Measurements from ENCODE around the gene TNFRSF6B.

The TNFRSF6B gene

DNA sequence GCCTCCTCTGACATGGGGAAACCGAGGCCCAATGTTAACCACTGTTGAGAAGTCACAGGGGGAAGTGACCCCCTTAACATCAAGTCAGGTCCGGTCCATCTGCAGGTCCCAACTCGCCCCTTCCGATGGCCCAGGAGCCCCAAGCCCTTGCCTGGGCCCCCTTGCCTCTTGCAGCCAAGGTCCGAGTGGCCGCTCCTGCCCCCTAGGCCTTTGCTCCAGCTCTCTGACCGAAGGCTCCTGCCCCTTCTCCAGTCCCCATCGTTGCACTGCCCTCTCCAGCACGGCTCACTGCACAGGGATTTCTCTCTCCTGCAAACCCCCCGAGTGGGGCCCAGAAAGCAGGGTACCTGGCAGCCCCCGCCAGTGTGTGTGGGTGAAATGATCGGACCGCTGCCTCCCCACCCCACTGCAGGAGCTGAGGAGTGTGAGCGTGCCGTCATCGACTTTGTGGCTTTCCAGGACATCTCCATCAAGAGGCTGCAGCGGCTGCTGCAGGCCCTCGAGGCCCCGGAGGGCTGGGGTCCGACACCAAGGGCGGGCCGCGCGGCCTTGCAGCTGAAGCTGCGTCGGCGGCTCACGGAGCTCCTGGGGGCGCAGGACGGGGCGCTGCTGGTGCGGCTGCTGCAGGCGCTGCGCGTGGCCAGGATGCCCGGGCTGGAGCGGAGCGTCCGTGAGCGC, 1.6 kb downstream of the TNFRSF6B start:
- DNase-seq = peak; percentile 38

DNA sequence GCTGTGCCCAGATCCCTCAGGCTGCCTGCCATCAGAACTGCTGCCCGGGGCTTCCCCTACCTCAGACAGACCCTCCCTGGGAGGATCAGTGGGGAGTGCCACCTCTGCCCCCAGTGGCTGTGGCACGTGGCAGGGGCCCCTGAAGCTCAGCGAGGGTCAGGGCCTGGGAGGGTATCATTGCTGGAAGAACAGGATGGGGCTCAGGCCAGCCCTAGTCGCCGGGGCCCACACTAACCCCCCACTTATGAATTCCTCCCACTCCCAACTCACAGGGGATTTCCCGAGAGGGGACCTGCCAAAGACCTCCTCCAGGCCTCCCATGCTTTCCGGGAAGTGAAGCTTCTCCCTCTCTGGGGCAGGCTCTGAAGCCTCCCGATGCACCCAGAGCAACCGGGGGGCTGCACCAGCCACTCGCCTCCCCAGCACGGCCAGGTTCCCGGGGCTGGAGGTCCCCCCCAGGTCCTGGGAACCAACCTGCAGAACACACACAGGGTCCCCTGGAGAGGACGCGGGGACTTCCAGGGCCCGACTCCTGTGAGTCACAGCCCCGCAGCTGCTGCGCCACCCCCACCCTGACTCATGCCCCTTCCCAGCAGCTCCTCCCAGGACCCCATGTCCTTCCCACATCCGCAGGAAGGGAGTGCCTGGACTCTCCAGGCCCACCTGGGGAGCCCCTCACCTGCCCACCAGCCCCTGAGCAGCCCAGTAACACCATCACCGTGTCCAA, 2.5 kb downstream of the TNFRSF6B start:
- peak; percentile 64 for DNase-seq

DNA sequence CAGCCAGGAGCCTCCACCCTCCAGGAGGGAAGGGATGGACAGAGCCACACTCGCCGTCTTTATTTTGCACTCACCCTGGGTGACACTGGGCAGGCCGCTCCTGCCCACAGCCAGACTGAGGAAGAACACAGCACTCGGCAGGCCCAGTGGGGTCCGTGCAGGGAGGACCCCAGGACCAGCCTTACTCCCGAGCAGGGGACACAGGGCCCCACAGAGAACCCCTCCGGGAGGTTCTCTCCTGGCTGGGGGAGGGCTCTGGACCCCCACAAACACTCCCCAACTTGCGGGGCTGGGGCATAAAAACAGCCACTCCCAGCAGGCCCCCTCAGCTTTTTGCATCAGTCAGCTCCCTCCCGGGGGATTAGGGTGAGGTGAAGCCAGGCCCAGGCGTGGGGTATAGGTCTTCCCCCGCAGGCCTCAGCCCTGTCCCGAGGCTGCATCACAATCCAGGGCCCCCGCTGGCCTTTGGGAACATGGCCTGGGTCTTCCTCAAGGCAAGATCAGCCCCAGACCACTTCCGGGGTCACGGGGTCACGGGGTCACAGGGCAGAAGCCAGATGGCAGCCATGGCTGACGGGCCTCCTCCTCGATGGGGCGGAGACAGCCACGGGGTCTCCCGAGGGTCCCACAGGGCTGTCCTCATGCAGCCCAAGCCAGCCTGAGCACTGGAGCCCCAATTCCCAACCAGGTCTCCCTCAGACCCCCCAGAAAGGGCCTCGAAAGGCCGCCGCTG, 3.2 kb downstream of the TNFRSF6B start:
- peak; percentile 41 for DNase-seq

DNA sequence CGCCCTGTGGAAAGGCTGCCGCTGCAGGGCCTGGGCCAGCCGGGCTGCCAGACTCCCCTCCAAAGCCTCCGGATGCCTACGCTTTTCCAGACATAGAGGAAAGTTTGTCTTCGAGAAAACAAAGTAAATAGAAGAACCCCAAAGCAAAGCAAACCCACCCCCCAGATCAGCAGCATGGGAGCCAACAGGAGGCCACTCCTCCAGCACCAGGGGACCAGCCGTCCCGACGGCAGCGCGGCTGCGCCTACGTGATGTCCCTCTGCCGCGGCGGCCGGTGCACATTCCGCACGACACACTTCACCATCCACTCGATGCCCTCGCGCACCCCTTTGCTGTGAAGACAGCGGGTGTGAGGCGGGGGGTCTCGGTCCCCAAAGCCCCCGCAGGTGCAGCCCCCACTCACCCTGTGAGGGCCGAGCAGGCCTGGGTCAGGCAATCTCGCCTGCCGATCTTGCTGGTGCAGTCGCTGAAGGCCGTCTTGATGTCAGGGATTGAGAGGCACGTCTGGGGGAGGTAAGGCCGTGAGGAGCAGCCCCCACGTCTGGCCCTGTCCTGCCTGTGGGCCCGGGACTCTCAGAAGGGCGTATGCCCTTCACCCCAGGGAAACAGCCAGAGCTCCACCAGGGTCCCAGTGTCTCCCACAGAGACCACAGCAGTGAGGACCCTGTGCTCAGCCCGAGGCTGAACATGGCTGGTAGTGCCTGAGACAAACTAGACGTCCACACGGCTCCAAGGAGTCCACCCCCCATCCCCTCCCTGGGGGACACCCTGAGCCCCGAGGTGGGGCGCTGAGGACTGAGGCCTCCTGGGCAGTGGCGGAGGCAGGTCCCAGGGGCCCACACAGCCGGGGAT, 4.0 kb downstream of the TNFRSF6B start:
- DNase-seq = no peak

DNA sequence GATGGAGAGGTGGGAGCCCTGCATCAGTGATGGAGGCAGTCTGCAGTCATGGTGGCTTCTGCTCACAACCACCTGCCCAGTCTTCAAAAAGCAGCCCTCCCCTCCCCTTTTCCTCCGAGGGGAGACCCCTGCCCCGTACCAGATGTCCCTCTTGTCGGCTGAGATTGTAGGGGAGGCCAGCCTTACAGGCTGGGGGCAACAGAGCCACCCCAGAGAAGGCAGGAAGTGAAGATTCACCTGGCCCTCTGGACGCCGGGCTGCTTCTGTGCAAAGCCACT, 4.5 kb downstream of the TNFRSF6B start:
- no peak for DNase-seq

DNA sequence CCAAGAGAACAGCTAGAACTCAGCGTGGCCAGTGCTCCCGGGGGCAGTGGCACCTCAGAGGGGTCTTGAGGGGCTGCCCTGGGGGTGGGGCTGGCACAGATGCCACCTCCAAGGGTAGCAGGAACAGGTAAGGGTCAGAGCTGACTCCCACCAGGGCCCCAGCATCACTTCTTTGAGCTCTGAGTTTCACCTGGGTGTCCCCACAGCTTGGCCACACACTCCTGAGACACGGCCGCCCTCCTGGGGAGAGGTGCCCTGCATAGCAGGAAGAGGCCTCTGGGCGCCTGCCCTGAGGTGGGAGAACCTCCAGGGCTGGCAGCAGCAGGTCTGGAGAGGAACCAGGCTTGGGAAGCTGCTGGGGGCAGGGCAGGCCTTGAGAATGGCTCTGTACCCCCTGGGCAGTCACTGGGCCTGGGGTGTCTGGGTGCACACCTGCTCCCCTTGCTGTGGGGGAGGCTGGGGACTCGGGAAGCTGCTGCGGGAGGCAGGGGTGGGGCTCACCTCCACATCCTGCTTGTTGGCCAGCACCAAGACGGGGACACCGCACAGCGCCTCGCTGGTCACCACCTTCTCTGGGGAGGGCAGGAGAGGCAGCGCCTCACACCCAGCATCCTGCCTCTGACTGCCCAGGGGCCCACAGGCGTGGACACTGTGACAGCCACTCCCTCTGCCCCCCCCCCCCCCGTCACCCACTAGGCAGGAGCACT, 5.0 kb downstream of the TNFRSF6B start:
- DNase-seq = no peak

DNA sequence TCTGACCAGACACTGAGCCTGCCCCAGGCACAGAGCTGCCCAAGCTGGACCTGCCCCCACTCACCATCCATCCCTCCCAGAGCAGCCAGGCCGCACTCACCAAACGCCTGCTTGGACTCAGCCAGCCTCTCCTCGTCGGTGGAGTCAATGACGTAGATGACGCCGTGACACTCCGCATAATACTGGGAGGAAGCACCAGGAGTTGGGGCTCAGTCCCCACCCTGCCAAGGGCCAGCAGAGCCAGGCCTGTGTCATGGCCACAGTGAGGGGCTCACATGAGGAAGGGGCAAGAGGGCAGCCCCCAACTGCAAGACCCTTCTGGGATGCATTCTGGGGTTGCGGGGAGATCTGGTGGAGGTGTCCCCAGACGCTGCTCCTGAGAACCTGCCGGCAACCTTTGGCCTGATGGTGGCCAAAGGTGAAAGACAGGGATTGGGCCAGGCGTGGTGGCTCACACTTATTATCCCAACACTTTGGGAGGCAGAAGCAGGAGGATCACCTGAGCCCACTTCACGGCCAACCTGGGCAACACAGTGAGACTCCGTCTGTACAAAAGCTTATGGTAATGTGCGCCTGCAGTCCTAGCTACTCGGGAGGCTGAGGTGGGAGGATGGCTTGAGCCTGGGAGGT, 5.7 kb downstream of the TNFRSF6B start:
- DNase-seq = no peak

DNA sequence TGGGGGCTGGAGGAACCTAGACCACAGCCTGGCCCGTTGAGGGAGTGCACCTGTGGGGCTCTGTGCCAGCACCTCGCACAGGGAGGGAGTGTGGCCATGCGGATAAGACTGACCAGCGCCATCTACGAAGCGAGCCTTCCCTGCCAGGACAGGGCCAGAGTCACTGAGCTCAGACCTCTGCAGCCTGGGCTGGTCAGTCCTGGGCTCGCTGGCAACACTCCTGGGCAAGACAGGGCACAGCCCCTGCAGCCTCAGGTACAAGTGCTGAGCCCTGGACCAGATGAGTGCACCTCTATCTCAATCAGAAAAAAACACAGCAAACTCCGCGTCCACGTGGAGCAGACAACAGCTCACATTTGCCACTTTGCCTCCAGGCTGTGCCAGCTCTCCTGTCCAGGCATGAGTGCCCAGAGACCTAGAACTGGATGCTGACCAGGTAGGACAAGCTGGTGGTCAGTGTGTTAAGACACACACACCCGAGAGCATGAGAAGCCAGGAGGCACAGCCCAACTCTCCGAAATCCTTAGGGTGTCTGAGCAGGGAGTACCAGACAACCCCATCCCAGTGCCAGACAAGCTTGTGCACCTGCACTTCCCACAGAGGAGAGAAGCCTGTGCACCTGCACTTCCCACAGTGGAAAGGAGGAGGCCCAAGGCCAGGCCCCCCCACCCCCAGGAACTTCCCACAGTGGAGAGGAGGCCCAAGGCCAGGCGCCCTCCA, 6.5 kb downstream of the TNFRSF6B start:
- no peak for DNase-seq

DNA sequence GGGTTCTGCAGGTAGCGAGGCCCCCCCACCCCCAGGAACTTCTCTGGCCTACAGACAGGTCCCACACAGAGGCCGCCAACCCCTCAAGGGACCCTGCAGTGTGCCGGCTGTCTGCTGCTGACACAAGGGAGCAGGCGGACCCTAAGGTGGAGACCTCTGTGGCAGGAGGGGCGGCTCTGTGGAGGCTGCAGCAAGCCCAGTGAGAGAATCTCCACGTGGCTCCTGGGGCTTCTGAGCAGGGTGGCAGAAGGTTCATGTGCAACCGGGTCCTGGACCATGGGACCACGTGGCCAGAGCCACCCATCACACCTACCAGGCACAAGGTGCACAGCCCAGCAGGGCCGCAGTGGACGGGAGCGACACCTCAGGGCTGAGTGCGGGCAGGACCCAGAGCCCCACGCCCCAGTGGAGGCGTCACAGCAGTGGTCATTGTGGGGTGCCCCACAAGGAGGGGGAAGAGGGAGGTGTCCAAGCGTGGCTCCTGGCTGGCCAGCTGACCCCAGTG, 7.1 kb downstream of the TNFRSF6B start:
- DNase-seq = no peak

DNA sequence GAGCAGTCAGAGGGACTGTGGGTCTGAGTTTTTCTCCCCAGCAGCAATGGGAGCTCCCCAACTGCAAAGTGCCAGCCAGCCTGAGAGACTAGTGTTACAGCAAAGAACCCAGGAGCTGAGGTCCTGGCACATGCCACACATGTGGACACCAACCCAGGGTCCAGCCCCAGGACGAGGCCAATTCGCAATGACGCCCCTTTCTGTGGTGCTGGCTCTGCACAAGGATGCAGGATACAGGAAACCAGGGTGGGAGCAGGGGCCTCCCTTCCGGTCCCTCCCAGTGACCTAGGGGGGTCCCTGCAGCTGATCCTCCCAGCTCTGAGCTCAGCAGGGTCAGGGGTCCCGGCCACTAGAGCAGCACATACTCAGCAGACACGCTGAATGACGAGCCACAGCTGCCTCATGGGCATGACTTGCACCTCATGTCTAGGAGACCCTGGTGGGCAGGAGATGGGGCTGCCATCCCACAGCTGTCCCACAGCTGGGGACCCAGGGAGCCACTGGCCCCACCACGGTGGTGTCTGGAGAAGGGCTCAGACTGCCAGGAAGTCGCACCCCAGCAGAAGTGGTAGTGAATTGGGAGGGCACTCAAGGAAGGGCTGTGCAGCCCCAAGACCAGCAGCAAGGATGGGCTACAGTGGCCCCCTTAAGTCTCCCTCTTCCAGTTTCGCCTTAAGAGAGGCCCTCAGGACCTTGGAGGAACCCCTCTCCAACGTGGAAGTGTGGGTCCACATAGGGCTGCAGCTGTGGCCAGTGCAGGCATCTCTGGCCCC, 7.7 kb downstream of the TNFRSF6B start:
- DNase-seq = no peak

DNA sequence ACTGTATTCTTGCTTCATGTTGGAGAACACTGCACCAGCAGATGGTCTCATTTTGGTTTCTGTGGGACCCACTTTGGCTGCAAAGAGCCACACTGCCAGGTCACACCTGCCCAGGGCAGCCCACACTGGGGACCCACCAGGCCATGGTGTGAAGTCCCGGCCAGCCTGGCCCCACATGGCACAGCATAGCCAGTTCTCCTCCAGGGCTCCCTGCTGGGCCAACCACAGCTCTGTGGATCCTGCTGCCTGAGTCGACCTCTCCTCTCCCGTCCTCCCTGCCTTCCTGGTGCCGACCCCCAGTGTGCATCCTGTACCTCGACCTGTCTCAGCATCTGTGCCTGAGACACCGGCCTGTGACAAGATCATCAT, 8.3 kb downstream of the TNFRSF6B start:
- DNase-seq = no peak

DNA sequence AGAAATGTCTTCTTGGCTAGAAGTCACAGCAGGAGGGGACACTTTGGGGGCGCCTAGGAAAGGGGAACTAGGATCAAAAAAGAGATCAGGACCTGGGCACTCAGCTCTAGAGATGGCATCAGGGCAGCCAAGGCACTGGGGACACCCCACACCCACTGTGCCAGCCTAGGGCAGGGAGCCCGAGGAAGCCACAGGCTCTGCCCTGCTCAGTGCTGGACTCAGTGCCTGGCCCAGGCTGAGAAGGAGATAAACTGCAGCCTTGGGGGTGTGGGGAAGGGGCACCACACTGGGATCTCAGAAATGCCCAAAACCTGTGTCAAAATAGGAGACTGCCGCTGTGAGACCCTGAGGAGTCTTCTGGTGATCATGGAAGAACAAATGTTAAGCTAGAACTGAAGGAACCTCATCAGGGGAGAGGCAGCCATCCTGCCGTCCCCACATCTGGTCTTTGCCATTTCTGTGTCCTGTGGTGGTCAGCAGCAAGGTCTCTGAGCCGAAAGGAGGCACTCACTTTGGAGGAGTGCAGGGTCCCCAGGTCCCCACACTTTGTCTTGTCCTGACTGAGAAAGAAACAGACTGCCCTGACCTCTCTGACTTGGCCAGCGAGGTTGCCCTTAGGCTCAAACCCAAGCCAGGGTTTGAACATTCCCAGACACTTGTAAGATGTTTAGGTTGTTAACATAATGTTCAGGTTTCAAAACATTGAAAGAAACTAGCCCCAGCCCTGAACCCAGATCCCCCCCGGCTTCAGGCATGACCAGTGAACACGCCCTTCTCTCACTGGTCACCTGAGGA, 9.0 kb downstream of the TNFRSF6B start:
- DNase-seq = no peak

DNA sequence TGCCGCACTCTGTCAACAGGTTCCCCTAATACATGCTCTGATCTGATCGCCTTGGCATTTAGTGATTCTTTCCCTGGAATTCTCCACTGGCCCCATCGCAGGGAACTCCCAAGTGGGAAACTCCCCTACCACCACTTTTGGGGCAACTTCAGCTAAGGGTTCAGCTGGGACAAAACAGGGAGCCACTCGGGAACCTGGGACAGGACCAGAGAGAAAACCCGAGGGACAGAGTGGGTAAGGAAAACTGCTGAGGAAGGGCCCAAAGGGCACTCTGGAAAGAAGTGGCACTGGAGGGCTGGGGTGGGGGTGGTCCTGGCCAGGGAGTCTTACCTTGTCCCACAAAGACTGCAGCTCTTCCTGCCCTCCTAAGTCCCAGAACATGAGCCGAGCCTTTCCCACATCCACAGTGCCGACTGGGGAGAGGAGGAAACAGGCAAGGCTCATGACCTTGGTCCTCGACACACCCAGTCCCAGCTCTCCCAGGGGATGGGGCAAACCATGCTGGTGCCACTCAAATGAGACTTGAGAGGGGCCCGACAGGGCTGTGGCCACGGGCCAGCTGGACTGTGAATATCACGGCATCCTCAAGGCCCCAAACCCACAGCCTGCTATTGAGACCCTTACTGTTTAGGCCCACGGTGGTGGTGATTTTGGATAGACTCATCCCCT, 9.7 kb downstream of the TNFRSF6B start:
- no peak for DNase-seq

DNA sequence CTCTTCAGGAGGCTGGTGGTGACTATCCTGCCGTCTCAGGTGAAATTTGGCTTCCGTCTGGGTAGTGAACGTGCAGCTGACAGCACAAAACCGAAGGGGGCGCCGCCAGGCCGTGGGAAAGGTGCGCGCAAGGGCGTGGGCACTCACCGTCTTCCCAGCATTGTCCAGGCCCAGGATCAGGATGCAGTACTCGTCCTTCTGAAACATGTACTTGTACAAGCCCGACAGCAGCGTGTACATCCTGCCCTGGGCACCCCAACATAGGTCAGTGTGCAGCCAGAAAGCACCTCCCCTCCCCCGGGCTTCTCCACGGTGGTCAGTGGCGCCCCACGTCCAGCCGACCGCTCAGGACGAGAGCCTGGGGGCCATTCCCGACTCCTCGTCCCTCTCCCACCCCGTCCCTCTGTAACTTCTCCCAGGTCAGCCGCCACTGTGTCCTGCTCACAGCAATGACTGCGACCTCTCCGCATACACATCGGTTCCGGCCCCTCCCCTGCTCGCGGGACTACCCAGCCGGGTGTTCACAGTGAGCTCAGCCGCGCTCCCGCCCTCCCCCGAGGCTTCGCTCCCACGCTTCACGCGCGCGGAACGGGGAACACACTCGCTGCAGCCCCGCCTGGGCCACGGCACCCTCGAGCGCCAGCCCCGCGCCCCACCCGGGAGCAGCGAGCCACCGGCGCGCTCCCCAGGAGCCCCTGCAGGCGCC, 10.6 kb downstream of the TNFRSF6B start:
- peak; percentile 46 for DNase-seq

DNA sequence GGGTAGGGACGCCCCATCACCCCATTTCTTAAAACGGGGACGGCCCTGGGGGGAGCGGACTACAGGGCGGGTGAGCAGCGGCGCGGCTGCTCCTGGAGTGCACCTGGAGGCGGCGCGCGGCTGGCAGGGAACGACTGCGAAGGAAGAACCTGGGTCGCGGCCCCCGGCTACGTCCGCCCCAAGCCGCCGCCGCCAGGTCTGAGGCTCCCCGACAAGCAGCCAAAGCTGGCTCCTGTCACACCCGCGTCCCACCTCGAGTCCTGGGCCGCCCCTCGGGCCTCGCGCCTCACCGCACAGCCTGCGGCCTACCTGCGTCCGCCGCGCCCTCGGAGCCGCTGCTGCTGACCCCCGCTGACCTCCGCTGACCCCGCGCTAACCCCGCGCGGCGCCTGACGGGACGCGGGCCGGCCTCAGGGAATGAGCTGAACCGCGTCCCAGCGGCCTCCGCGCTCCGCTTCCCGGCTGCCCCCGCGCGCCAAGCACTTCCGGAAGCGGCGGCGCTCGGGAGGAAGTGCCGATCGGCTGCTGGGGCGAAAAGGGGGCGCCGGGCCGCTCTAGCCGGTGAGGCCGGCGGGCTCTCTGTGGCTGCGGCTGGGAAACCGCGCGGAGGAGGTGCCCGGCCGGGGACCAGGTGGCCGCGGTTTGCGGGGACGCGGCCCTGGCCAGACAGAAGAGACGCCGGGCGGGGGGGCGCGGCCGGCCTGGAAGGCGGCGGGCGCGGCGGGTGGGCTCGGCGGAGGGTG, 11.3 kb downstream of the TNFRSF6B start, which contains the start of the genes ARFRP1 and ZGPAT:
TSS of gene ARFRP1 (minus strand) at position 419 of the 743 bp plus-strand sequence. CDS start 885 bp downstream, outside the sequence.
TSS of gene ZGPAT (plus strand) at position 482 of the 743 bp plus-strand sequence. CDS start 542 bp downstream, outside the sequence.
- DNase-seq = peak; percentile 91

DNA sequence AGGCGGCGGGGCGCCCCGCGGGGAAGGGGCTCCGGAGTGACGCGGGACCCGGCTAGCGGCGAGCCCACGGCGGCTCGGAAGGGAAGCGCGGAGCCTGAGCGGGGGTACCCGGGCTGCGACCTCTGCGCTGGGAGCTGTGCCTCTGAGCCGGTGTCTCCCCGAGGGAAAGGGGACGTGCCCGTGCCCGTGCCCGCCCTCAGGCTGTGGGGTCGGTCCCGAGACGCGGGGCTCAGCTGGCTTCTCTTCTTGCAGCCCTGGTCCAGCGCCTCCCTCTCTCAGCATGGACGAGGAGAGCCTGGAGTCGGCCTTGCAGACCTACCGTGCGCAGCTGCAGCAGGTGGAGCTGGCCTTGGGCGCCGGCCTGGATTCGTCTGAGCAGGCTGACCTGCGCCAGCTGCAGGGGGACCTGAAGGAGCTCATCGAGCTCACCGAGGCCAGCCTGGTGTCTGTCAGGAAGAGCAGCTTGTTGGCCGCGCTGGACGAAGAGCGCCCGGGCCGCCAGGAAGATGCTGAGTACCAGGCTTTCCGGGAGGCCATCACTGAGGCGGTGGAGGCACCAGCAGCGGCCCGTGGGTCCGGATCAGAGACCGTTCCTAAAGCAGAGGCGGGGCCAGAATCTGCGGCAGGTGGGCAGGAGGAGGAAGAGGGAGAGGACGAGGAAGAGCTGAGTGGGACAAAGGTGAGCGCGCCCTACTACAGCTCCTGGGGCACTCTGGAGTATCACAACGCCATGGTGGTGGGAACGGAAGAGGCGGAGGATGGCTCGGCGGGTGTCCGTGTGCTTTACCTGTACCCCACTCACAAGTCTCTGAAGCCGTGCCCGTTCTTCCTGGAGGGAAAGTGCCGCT, 12.1 kb downstream of the TNFRSF6B start:
- DNase-seq = no peak
